ENCODE measurements around the gene SPAG16.
"Not testable (repeated sequence)": the region's sequence is repeated elsewhere in the genome, so short reads cannot be mapped to it uniquely, and the experiment has no call there.

The SPAG16 gene

DNA sequence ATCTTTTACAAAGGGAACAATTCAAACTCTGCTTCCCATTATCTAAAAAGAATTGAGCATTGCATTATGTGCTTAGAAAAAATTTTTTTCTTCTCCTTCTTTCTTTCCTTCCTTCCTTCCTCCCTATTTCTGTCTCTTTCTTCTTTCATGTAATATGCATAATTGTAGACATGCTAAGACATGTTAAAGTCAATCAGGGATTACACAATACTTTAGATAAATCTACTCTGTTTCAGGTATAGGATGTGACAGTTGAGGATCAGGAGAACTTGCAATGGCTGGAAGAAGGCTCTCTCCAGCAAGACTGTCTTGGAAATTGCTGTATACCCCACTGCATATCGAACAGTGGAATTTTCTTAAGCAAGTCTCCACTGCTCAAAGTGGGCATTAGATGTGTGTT, 9.0 kb upstream of the SPAG16 start:
- DNase-seq = no peak

DNA sequence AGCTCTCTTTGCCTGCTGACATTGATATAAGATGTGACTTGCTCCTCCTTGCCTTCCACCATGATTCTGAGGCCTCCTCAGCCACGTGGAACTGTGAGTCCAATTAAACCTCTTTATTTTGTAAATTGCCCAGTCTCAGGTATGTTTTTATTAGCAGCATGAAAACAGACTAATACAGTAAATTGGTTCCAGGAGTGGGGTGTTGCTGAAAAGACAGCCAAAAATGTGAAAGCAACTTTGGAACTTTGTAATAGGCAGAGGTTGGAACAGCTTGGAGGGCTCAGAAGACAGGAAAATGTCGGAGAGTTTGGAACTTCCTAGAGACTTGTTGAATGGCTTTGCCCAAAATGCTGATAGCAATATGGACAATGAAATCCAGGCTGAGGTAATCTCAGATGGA, 7.1 kb upstream of the SPAG16 start:
- DNase-seq = not testable (repeated sequence)

DNA sequence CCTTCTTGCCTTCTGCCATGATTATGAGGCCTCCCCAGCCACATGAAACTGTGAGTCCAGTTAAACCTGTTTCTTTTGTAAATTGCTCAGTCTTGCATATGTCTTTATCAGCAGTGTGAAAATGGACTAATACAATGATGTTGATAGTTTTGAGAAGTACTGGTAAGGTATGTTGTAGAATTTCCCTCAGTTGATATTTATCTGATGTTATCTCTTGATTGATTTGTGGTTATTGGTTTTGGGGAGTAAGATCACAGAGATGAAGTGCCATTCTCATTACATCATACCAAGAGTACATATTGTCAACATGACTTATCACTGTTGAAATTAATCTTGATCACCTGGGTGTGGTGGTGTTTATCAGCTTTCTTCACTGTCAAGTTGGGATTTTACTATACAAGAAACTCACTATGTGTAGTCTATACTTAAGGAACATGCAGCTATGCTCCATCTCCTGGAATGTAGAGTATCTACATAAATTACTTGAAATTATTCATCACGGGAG, 5.1 kb upstream of the SPAG16 start:
- no peak for DNase-seq

DNA sequence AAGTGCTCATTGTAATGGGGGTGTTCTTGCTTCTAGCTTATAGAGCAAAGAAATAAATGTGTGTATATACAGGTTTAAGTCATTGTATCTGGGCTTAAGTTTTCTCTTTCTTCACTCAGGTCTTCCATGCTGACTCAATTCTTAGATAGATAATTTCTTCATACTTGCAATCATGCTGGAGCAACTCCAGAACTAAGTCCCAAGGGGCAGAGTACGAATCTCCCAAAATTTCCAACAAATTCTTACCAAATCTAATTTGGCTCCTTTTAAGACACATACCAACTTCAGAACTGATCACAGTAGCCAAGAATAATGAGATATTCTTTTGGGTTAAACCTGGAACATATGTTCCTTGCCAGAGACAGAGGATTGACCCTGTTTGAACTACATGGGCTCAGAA, 4.3 kb upstream of the SPAG16 start:
- no peak for DNase-seq

DNA sequence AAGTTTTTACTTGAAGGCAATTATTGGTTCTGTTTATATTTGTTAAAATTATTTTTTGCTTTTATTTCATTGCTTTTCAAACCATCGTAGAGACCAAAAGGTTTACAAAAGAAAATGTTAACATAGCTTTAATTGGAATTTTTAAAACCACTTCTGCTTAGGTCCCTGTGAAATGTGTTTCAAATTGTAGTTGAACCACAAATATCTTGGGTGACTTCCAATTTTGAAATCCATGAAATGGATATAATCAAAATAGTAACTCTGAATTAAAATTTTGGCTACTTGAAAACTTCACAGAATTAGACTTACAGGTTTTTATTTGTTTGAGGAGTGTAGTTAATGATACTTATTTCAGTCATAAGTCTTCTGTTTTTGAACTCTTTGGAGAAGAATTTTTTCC, 3.1 kb upstream of the SPAG16 start:
- DNase-seq = no peak

DNA sequence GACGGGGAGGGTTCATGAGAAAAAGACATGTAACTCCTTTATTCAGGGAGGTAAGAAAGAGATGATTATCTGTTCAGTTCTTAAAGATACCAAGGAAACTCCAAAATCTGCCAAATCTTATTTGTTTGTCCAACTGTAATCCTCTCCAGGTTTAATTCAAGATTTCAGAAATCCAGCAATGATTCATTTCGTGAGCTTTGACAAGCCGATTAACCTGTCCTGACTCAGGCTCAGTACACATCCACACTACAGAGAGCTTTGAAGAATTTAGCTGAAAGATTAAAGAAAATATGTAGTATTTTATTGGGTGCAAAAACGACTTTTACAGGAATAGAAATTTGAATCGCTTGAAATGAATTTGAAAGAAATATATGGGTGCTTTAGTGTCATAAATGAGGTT, 1.1 kb downstream of the SPAG16 start:
- no peak for DNase-seq

DNA sequence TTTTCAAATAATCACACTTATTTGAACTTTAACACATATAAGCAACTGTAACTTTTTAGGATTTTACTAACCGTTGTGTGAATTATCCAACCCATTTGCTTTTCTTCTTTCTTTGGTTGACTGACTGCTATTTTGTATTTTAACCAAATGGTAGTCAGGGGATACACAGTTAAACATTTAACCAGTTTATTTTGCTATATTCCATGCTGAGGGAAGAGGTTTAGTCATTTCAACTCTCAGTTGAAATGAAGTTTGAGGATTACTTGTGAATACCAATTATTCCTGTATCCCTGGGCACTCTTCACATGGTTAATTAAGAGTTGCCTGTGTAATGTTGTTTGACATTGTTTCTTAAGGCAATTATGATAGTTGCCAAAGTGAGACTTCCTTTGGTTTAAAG, 1.9 kb downstream of the SPAG16 start:
- no peak for DNase-seq

DNA sequence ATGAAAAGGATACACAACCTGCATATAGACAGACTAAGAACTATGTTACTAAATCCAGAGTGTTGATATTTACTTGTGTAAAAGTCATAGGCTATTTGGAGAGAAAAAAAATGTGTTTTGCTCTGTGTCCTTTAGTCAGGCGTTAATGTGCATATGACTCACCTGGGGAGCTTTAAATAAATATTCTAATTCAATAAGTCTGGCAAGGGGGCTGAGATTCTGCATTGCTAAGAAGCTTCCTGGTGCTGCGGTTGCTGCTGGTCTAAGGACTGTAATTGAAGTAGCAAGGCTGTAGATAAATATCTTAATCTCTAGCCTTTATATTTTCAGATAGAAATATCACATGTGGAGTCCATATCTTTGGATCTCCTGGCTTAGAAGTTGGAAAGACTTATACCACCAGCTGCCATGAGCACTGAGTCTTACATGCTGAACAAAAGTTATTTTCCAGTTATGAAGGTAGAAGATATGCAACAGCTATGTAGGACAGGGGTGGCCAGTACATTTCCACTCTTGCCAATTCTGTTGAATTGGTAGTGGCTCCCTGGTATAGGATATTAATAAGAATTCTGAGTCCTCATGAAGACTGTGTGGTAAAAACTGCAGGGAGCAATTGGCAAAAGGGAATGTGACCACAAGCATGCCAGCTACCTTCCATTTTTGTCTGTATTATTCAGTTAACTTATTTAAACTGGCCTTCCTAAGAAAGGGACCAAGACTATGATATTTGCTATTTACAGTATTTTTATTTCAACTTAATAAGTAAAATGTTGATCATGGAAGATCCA, 4.8 kb downstream of the SPAG16 start:
- DNase-seq = no peak

DNA sequence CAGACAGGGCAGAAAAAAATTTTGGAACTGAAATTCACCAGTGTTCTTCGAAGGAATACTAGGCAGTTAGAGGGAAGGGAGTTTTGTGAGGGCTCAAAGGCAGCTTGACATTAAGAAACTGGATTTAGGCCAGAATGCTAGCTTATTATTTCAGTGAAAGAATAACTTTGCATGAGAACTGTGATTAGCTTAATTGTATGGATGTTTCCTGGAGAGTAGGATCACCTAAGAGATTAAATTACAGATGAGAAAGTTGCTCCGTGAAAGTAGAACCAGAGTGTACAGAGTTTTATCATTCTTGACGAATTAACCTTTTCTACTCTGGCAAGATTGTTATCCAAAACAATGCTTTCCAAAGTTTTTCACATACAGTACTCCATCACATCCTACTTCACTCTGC, 6.2 kb downstream of the SPAG16 start:
- no peak for DNase-seq

DNA sequence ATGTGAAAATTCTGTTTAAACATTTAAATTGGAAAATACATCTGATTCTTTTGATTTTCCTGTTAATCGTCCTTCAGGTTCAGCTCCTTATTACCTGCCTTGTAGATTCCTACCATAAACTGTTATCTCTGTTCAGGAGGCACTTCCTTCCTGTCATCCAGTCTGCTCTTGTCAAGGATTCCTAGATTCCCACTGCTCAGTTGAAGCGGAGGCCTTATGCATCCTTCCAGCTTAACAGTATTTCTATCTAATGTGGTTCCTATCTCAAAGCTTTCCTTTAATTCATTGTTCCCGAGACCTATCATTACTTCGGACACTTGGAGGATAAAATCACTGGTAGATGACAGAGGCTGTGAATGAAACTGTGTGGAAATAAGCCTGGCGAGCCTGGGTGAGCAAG, 12.0 kb downstream of the SPAG16 start:
- DNase-seq = no peak

DNA sequence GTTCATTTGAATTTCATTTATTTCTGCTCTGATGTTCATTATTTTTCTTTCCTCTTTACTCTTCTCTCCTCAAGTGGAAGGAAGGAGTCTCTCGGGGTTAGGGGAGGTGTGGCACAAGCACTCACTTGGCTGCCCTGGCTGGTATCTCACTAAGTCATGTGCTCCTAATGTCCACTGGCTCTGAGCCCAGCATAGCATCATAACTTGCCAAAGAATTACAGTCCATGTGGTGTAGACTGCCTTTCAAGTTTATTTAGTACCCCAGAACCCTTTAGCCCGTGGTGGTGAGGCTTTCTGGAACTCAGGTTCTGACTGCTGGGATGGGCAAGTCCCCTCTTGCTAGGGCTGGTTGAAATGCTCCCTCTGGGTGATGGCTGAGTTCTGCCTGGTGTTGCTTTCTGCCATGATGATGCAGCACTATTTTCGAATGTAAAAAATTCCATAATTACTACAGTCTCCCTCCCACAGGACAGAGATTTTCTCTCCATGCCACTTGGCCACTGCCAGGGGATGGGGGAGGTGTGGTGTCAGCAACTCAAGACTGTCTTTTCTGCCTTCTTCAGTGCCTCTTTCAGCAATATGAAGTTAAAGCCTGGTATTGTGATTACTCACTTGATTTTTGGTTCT, 22.2 kb downstream of the SPAG16 start:
- DNase-seq = no peak

DNA sequence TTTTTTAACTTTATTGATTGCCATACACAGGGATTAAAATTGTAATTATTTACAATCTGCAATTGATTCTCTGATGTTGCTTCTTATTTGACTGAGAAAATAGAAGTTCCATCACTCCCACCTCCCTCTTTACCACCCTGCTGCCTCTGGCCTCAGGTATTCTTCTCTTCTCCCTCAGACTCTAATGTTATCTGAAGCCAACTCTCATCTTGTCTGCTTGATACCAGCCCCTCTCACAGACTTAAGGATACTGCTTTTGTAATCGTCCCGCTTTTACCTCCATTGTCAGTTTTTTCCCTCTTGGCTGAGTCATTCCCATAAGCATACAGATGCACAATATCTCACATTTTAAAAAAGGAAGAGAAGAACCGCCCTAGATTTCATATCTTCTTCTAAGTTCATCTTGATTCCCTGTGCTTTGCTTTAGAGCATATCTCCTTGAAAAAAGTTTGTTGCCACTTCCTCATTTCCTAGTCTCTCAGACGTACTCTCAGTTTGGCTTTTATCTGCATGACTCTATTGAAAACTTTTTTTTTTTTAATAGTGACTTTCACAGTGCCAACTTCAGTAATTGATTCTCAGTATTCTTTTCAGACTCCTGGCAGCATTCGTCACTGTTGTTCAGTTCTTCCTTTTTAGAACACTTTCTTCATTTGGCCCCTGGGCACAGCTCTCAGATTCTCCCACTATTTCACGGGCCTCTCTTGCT, 31.1 kb downstream of the SPAG16 start:
- no peak for DNase-seq

DNA sequence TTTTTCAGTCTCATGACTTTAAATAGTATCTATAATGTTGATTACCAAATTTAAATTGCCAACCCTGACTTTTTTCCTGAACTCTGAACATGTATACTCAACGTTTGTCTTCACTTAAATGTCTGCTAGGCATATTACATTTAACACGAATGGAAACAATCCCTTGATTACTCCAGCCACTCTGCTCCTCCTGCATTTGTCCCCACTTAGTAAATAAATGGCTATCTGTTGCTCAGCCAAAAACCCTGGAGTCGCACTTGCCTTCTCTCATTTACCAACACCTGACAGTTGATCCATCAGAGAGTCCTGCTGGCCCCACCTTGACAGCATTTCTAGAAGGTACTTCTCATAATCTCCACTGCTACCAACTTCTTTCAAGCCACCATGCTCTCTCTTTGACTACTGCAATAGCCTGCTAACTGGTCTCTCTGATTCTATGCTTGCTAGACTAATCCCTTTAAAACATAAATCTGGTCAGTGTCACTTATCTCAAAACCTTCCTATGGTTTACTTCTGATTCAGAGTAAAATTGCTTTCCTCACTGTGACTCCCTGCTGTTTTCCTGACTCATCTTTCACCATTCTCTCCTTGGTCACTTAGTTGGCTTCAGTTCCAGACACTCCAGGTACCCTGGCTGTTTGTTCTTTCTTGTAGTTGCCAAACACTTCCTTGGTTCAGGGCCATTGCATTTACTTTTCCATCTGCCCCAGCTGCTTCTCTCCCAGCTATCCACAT, 31.9 kb downstream of the SPAG16 start:
- DNase-seq = no peak

DNA sequence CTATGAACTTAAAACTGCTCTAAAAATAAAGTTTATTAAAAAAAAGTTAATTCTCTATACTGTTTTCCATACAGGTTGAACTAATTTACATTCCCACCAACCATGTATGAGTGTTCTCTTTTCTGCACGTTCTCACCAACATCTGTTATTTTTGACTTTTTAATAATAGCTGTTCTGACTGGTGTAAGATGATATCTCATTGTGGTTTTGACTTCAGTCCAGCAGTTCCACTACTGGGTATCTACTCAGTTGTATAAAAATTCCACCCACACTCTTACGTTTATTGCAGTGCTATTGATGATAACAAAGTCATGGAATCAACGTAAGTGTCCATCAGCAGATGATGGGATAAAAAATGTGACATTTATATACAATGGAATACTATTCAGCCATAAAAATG, 33.7 kb downstream of the SPAG16 start:
- DNase-seq = no peak

DNA sequence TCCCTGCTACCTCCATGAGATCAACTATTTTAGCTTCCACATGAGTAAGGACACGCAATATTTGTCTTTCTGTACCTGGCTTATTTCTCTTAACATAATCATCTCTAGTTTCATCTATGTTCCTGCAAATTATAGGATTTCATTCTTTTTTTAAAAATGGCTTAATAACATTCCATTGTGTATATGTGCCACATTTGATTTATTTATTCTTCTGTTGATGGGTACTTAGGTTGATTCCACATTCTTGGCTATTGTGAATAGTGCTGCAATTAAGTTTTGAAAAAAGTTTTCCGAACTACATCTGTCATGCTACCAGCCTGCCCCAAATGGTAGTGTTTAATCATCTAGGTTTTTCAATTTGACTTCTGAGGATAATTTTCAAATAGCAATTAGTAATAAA, 36.3 kb downstream of the SPAG16 start:
- no peak for DNase-seq

DNA sequence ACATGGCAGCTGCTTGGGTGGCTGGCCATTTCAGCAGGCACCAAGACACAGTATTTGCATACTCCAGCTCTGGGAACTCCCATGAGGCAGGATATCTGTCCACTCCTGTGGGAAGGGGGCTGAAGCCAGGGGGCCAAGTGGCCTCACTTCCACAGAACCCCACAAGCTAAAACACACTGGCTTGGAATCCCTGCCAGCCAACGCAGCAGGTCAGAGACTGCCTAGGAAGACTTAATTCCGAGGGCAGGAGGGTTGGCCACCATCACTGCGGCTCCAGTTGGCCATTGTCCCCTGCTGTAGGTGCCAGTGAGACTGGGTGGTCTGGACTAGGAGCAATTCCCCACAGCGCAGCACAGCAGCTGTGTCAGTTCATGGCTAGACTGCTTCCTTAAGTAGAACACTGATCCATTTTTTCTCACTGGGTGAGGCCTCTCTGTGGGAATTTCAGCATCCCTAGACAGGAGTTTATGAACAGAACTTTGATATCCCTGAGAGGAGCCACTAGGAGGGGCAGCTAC, 52.0 kb downstream of the SPAG16 start:
- no peak for DNase-seq

DNA sequence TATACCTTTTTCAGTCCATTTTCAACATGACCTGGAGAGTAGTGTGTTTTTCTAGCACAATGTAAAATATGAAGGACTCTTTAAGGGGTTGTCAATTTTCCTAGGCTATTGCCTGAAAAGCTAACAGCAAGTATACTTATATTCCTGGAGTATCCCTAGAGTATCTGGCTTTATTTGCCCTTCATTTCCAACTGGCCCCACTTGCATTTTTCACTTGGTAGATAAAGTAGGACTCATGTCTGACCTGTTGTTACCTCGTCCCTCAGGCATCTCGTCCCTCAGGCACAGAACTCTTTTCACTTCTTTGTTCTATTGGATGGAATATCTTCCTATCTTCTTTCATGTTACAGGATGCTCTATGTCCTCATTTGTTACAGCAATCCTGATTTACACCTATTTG, 69.2 kb downstream of the SPAG16 start:
- no peak for DNase-seq

DNA sequence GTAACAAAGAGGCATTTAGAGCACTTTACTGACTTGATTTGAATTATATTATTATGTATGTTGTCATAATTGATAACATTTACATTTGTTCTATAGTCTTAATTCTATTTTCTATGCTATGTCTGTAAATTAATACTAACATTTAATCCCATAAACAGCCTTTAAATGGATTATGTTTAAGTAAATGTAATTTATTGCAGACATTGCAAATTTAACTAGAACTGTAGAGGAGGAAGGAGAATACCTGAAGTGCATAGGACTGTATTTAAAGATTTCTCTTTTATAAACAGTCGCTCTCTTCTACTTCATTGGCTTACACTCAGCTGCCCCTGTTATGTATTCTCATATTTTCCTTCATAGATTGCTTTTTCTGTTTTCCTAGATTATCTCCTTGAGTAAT, 92.4 kb downstream of the SPAG16 start:
- no peak for DNase-seq

DNA sequence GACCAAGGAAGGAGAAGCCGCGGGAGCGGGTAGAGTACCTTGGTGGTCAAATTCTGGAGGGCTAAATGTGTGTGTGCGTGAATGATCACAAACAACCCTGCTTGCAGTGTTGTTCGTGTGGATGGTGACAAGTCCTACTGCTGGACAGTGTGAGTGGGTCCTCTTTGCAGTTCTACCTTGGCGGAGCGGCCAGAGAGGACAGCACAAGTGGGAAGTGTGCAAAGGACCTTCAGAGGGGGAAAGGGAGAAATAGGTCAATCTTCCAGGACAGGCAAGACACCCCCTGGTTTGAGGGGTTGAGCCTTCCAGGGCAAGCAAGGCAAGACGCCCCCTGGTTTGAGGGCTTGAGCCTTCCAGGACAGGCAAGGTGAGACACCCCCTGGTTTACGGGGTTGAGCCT, 122.8 kb downstream of the SPAG16 start:
- not testable (repeated sequence) for DNase-seq

DNA sequence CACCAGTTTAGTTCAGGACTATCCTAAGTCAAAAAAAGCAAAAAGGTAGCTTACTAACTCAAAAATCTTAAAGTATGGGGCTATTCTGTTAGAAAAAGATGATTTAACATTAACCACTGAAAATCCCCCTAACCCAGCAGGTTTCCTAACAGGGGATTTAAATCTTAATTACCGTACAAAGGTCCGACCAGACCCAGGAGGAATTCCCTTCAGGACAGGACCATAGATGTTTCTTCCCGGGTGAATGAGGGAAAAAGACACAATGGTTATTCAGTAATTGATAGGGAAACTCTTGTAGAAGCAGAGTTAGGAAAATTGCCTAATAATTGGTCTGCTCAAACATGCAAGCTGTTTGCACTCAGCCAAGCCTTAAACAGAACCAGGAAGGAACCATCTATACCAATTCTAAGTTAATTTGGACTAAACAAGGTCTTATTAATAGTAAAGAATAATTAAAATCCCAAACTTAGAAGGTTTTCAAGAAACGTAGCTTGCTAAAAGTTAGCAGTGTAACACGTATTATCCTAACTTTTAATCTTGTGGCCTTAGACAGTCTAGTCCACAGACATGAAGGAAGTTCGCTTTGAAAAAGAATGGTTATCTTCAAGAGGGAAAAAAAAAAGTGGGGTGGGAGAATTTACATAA, 124.3 kb downstream of the SPAG16 start:
- DNase-seq = not testable (repeated sequence)

DNA sequence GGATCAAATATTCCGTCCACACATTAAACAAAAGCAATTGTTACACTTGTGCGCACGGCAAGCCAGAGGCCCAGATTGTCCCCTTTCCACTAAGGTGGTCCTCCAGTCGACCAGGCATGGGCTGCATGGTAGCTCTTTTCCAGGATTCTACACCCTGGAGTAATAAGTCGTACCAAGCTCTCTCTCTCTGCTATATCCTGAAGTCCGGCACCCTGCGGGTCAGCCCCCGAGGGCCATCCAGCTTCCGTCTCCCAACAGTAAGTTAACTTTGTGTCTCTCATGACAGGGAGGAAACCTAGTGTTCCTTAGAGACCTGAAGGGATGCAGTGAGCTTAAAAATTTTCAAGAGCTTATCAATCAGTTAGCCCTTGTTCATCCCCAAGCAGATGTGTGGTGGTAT, 126.4 kb downstream of the SPAG16 start:
- DNase-seq = not testable (repeated sequence)

DNA sequence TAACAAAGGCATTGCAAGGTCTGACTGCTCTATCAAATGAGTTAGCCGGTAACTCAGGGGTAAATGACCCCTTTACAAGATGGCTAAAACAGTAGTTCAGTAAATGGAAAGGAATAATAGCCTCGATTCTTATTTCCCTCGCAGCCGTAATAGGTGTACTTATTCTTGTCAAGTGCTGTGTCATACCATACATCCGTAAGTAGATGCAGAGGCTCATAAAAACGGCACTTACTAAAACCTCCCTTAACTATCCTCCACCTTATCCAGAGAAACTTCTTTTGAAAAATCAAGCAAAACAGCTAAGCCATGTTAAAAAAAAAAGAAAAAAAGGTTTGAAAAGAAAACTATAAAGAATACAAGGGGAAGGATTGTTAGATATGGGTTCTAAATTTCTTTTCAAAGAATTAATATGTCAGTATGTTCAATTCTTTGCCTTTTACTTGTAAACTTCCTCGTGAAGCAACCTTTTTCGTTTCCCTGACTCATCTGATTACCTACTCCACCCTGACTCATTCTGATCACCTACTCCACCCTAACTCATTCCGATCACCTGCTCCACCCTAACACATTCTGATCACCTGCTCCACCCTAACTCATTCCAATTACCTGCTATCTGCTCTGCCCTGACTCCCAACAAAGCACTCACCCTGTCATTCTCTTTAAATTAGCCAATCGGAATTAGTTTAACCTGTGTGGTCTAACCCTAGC, 127.5 kb downstream of the SPAG16 start:
- DNase-seq = no peak

Data from activated T-cell treated with anti-CD3 and anti-CD28 coated beads, Interleukin-2, amount 50 U/mL, for 1 hour (primary cell).